IPS-18a (cell line): ENCODE results near the gene TCF23.
"Not testable (repeated sequence)": the region's sequence is repeated elsewhere in the genome, so short reads cannot be mapped to it uniquely, and the experiment has no call there.

Experiments
- H3K27ac ChIP-seq: one replicate; pipeline ENCODE4 v1.5.1; 2013; ENCODE audit warnings: low read length
- H3K27me3 ChIP-seq: one replicate; pipeline ENCODE4 v1.6.1; 2013; ENCODE audit warnings: mild to moderate bottlenecking, low read length; ENCODE audit not compliant: control insufficient read depth, insufficient read depth
- H3K36me3 ChIP-seq: one replicate; pipeline ENCODE4 v1.6.1; 2013; ENCODE audit warnings: low read depth, low read length; ENCODE audit not compliant: control insufficient read depth
- H3K4me1 ChIP-seq: one replicate; pipeline ENCODE4 v1.6.1; 2013; ENCODE audit warnings: low read depth, low read length; ENCODE audit not compliant: control insufficient read depth
- H3K4me3 ChIP-seq: one replicate; pipeline ENCODE4 v1.5.1; 2013; ENCODE audit warnings: low read length
- H3K9ac ChIP-seq: one replicate; pipeline ENCODE4 v1.6.1; 2013; ENCODE audit warnings: mild to moderate bottlenecking, low read length, moderate library complexity
- H3K9me3 ChIP-seq: one replicate; pipeline ENCODE4 v1.6.1; 2013; ENCODE audit warnings: low read depth, low read length; ENCODE audit not compliant: control insufficient read depth

TCF23 gene

GRCh38 chr2:27162151-27163121 lies 13.6 kb downstream of the TCF23 start:
- Histone ChIP-seq H3K9ac (no peak overlapping the region), H3K36me3 (no peaks in the 10 kb centered on the region), H3K9me3 (no peaks in the 10 kb centered on the region), H3K4me1 (no peaks in the 10 kb centered on the region), H3K27me3 (no peaks in the 10 kb centered on the region), H3K27ac (no peak overlapping the region), H3K4me3 (no peak overlapping the region)

DNA sequence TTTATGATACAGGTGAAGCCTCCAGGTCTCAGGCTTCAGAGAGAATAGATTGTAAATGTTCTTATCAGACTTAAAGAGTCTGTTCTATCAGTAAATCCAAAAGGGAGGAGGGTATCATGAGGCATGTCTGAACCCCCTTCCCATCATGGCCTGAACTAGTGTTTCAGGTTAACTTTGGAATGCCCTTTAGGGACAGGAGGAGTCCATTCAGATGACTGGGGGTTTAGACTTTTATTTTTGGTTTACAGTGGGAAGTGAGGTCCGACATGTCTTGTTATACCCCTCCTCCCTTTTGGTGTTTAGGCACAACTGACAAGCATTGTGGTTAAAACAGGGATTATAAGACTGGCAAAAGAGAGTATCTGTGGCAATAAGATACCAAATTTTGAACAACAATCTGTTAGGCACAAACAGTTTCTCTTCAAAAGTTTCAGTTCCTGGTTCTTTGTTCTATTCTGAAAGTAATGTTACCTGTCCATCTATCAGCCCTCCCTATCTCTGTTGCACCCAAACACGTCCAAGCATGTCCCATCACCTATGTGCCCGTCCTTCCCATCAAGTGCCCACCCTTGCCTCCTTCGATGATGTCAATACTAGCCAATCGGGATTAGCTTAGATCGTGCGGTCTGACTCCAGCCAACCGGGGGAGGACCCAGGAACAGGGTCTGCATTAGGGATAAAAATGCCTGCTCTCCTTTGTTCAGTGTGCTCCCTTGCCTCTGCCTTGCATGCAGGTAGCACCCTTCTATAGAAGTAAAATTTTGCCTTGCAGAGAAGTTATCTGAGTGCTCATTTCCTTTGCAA lies 16.4 kb downstream of the TCF23 start:
- H3K4me1 ChIP-seq, result no peaks in the 10 kb centered on the region
- no peak overlapping the region for H3K9ac ChIP-seq
- H3K27ac ChIP-seq, result no peak overlapping the region
- peaks cover under 1% of the 10 kb centered on the region for H3K27me3 ChIP-seq
- H3K4me3 ChIP-seq, result no peak overlapping the region
- no peaks in the 10 kb centered on the region for H3K36me3 ChIP-seq
- H3K9me3 ChIP-seq, result no peaks in the 10 kb centered on the region

- H3K9ac ChIP-seq, result no peak overlapping the region
- no peaks in the 10 kb centered on the region for H3K36me3 ChIP-seq
- no peaks in the 10 kb centered on the region for H3K9me3 ChIP-seq
- H3K27me3 ChIP-seq, result peaks cover 5% of the 10 kb centered on the region
- H3K27ac ChIP-seq, result no peak overlapping the region
- H3K4me1 ChIP-seq, result no peaks in the 10 kb centered on the region
- H3K4me3 ChIP-seq, result no peak overlapping the region
Observed at GRCh38 chr2:27170581-27171337, 22.0 kb downstream of the TCF23 start.

- no peak overlapping the region for H3K27ac ChIP-seq
- H3K4me1 ChIP-seq, result no peaks in the 10 kb centered on the region
- H3K9ac ChIP-seq, result no peak overlapping the region
- no peaks in the 10 kb centered on the region for H3K9me3 ChIP-seq
- H3K27me3 ChIP-seq, result peaks cover 5% of the 10 kb centered on the region
- no peak overlapping the region for H3K4me3 ChIP-seq
- H3K36me3 ChIP-seq, result no peaks in the 10 kb centered on the region
Observed at GRCh38 chr2:27171351-27171848, 22.6 kb downstream of the TCF23 start.

DNA sequence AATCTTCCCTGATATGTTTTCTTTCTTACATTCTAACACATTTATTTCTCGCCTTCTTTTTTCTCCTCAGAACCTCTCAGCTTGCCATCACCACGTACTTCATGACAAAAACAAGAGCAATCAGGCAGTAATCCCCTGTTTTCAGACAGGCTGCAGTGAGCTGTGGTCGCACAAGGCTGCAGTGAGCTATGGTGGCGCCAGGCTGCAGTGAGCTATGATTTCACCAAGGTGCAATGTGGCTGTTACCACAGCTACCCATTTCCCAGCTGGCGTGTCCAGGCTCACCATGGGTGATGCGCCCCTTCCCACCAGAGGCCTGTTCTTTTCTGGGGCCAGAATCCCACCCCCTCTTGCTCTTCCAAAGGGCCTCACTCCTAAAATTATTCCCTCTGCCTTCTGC lies 25.8 kb downstream of the TCF23 start:
- Histone ChIP-seq H3K27ac (no peak overlapping the region), H3K4me1 (no peaks in the 10 kb centered on the region), H3K4me3 (no peak overlapping the region)

GRCh38 chr2:27175330-27175729 lies 26.5 kb downstream of the TCF23 start:
- no peak overlapping the region for H3K27ac ChIP-seq
- no peak overlapping the region for H3K4me3 ChIP-seq
- no peaks in the 10 kb centered on the region for H3K36me3 ChIP-seq
- no peak overlapping the region for H3K9ac ChIP-seq
- peaks cover 3% of the 10 kb centered on the region for H3K27me3 ChIP-seq
- no peaks in the 10 kb centered on the region for H3K4me1 ChIP-seq
- H3K9me3 ChIP-seq, result no peaks in the 10 kb centered on the region

More for the DNA sequence above, 25.8 kb downstream of the TCF23 start:
- Histone ChIP-seq H3K9me3 (no peaks in the 10 kb centered on the region), H3K9ac (no peak overlapping the region), H3K36me3 (no peaks in the 10 kb centered on the region), H3K27me3 (peaks cover 5% of the 10 kb centered on the region)

GRCh38 chr2:27175781-27176180 lies 27.0 kb downstream of the TCF23 start:
- H3K36me3 ChIP-seq, H3K27me3 ChIP-seq, H3K4me1 ChIP-seq, H3K9ac ChIP-seq, H3K9me3 ChIP-seq, H3K27ac ChIP-seq, H3K4me3 ChIP-seq: not testable (repeated sequence)

DNA sequence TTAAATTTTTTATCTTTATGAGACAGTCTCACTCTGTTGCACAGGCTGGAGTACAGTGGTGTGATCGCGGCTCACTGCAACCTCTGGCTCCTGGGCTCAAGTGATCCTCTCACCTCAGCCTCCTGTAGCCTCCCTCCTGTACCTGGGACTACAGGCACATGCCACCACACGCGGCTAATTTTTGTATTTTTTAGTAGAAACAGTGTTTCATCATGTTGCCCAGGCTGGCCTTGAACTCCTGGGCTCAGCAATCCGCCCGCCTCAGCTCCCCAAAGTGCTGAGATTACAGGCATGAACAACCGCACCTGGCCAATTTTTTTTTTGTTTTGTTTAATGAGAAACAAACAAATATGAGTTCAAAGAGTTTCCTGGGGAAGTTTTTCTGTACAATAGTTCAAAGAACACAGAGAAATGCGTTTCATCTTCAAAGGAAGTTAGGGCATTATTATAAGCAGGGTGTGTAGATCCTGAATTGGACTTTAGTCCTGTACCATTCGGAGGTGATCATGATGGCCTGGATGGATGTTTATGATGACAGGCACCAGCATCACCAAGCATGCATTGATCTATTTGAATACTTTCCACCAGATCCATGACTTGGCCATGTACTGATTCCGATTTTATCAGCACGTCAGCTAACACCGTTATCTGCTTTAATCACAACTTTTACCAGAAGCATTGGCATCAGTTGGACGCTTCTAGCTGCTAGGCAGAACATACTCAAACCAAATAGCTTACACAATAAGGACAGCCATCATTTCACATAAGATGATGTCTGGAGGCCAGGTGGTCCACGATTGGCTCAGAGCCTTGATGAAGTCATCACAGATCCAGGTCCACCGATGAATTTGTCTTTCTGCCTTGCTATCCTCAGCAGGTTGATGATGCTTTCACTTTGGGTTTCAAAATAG lies 28.9 kb downstream of the TCF23 start:
- Histone ChIP-seq H3K27me3 (no peaks in the 10 kb centered on the region), H3K4me3 (no peak overlapping the region), H3K9me3 (no peaks in the 10 kb centered on the region), H3K27ac (no peak overlapping the region), H3K9ac (no peak overlapping the region), H3K4me1 (no peaks in the 10 kb centered on the region), H3K36me3 (no peaks in the 10 kb centered on the region)

- Histone ChIP-seq H3K4me1 (no peaks in the 10 kb centered on the region), H3K9ac (no peak overlapping the region), H3K9me3 (no peaks in the 10 kb centered on the region), H3K27ac (no peak overlapping the region), H3K4me3 (no peak overlapping the region), H3K36me3 (no peaks in the 10 kb centered on the region), H3K27me3 (no peaks in the 10 kb centered on the region)
Observed at GRCh38 chr2:27178469-27178868, 29.7 kb downstream of the TCF23 start.

DNA sequence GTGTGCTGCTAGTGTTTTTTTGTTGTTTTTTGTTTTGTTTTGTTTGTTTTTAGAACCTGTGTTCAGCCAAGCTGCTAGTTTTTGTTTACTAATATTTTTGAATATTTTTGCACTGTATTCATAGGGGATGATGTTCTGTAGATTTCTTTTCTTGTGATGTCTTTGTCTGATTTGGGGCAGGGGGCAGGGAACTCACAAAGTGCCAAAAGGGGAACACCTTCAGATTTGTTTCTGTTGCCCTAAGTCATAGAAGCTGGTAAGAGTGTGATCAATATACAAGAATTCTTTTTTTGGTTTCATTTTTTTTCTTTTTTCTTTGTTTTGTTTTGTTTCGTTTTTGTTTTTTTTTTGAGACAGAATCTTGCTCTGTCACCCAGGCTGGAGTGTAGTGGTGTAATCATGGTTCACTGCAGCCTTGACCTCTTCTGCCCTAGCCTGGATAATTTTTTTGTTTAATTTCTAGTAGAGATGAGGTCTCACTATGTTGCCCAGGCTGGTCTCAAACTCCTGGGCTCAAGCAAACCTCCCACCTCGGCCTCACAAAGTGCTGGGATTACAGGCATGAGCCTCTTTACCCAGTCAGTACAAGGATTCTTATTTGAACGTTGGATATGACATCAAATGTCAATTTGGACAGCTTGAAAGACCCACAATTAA lies 30.7 kb downstream of the TCF23 start:
- no peak overlapping the region for H3K9ac ChIP-seq
- no peak overlapping the region for H3K4me3 ChIP-seq
- H3K4me1 ChIP-seq, result no peaks in the 10 kb centered on the region
- H3K9me3 ChIP-seq, result no peaks in the 10 kb centered on the region
- no peaks in the 10 kb centered on the region for H3K27me3 ChIP-seq
- H3K36me3 ChIP-seq, result no peaks in the 10 kb centered on the region
- no peak overlapping the region for H3K27ac ChIP-seq
